IMR-90 (cell line): Measurements from ENCODE around the gene RAB40C. TPM values are rescaled to one million over a fixed set of nuclear protein-coding genes. Genes with fewer than 3 reads are reported as not detected.

Experiments used
- CEBPB ChIP-seq: IDR thresholded peaks from 2 replicates; pipeline ENCODE4 v1.6.1; 2012; ENCODE audit warnings: low read depth, low read length, improper control_type of control experiment
- MAZ ChIP-seq: IDR thresholded peaks from 2 replicates; pipeline ENCODE4 v1.6.1; 2012; ENCODE audit warnings: low read depth, mild to moderate bottlenecking, low read length, improper control_type of control experiment, moderate library complexity, borderline replicate concordance
- MXI1 ChIP-seq: IDR thresholded peaks from 2 replicates; pipeline ENCODE4 v1.6.1; 2012; ENCODE audit warnings: low read depth, mild to moderate bottlenecking, low read length, moderate library complexity, borderline replicate concordance
- POLR2A ChIP-seq: IDR thresholded peaks from 2 replicates; pipeline ENCODE4 v1.6.1; 2012; ENCODE audit warnings: mild to moderate bottlenecking, low read depth, low read length
- RCOR1 ChIP-seq: IDR thresholded peaks from 2 replicates; pipeline ENCODE4 v1.6.1; 2012; ENCODE audit warnings: mild to moderate bottlenecking, low read length, improper control_type of control experiment; ENCODE audit not compliant: insufficient replicate concordance
- SMC3 ChIP-seq: fragments of 150-350 bp; IDR thresholded peaks from 2 replicates; pipeline ENCODE4 v1.6.1; 2016; ENCODE audit warnings: low read depth, mild to moderate bottlenecking, antibody characterized with exemption, low read length, moderate library complexity
- USF2 ChIP-seq: fragments of 150-350 bp; IDR thresholded peaks from 2 replicates; pipeline ENCODE4 v1.6.1; 2017; ENCODE audit warnings: mild to moderate bottlenecking, antibody characterized with exemption, low read length, low read depth
- polyA plus RNA-seq, 3 experiments: library from polyadenylated mRNA; depleted of rRNA; stranded (reverse); fragments of >200 nt; gene quantifications; 2 replicates each; pipeline ENCODE4 v1.2.3, GENCODE V29; 2012; ENCODE audit warnings: low replicate concordance in 1 of 3
- total RNA-seq: library from RNA; depleted of rRNA; stranded (reverse); fragments of >200 nt; gene quantifications from 2 replicates; pipeline ENCODE4 v1.2.3, GENCODE V29; 2012

Gene RAB40C
- total and polyA plus RNA-seq, 2 of the 4 experiments (the other 2 are of a cell fraction), result 6.8 to 13.7 TPM

- TF ChIP-seq RCOR1 (no peak), USF2 (no peak), MAZ (no peak), MXI1 (no peak), POLR2A (no peak), SMC3 (no peak), CEBPB (no peak)
These were observed 8.8 kb upstream of the RAB40C start (continued) for GRCh38 chr16:580946-581498.
